GM23248 (cell line): Measurements from ENCODE around the gene RNF150. TPM values are rescaled to one million over a fixed set of nuclear protein-coding genes. Genes with fewer than 3 reads are reported as not detected.

ENCODE experiments used
- DNase-seq: peaks from one replicate; pipeline ENCODE4 v3.0.0-alpha.2; 2015
- H2AFZ ChIP-seq: fragments of 200-600 bp; sonication (generic); 2 replicates; pipeline ENCODE4 v1.6.1; 2016; ENCODE audit warnings: antibody characterized with exemption
- H3F3A ChIP-seq: fragments of 200-600 bp; sonication (generic); 2 replicates; pipeline ENCODE4 v1.6.1; 2016; ENCODE audit warnings: mild to moderate bottlenecking, antibody characterized with exemption, mixed run types; ENCODE audit not compliant: insufficient read depth
- H3K27ac ChIP-seq: fragments of 200-600 bp; sonication (generic); 2 replicates; pipeline ENCODE4 v1.5.1; 2016; ENCODE audit warnings: mild to moderate bottlenecking
- H3K27me3 ChIP-seq: fragments of 200-600 bp; sonication (generic); replicated peaks from 2 replicates; pipeline ENCODE4 v1.6.1; 2016; ENCODE audit warnings: mild to moderate bottlenecking; ENCODE audit not compliant: insufficient read depth
- H3K36me3 ChIP-seq: fragments of 200-600 bp; sonication (generic); 2 replicates; pipeline ENCODE4 v1.6.1; 2016; ENCODE audit warnings: low read depth, mild to moderate bottlenecking
- H3K4me1 ChIP-seq: fragments of 200-600 bp; sonication (generic); 2 replicates; pipeline ENCODE4 v1.6.1; 2016; ENCODE audit warnings: mild to moderate bottlenecking; ENCODE audit not compliant: insufficient read depth
- H3K4me2 ChIP-seq: fragments of 200-600 bp; sonication (generic); one replicate; pipeline ENCODE4 v1.6.1; 2016; ENCODE audit warnings: mild to moderate bottlenecking; ENCODE audit not compliant: unreplicated experiment
- H3K4me3 ChIP-seq: fragments of 200-600 bp; sonication (generic); 2 replicates; pipeline ENCODE4 v1.5.1; 2016; ENCODE audit warnings: mild to moderate bottlenecking
- H3K79me2 ChIP-seq: fragments of 200-600 bp; sonication (generic); 2 replicates; pipeline ENCODE4 v1.6.1; 2016; ENCODE audit warnings: mild to moderate bottlenecking; ENCODE audit not compliant: insufficient read depth
- H3K9ac ChIP-seq: fragments of 200-600 bp; sonication (generic); 2 replicates; pipeline ENCODE4 v1.6.1; 2016; ENCODE audit warnings: mild to moderate bottlenecking
- H3K9me2 ChIP-seq: fragments of 200-600 bp; sonication (generic); 2 replicates; pipeline ENCODE4 v1.6.1; 2016; ENCODE audit warnings: mixed run types, mild to moderate bottlenecking, moderate library complexity; ENCODE audit not compliant: insufficient read depth
- H3K9me3 ChIP-seq: fragments of 200-600 bp; sonication (generic); one replicate; pipeline ENCODE4 v1.6.1; 2017; ENCODE audit warnings: low read depth
- H4K20me1 ChIP-seq: fragments of 200-600 bp; sonication (generic); 2 replicates; pipeline ENCODE4 v1.6.0; 2016; ENCODE audit not compliant: insufficient read depth
- EZH2 ChIP-seq: fragments of 200-600 bp; sonication (generic); IDR thresholded peaks from 2 replicates; pipeline ENCODE4 v1.6.1; 2018; ENCODE audit warnings: antibody characterized with exemption, mild to moderate bottlenecking; ENCODE audit not compliant: insufficient read depth, poor library complexity, severe bottlenecking
- EZH2phosphoT487 ChIP-seq: fragments of 200-600 bp; sonication (generic); IDR thresholded peaks from 2 replicates; pipeline ENCODE4 v1.6.1; 2018; ENCODE audit warnings: antibody characterized with exemption, moderate library complexity, mild to moderate bottlenecking, low read depth; ENCODE audit not compliant: insufficient read depth
- WGBS, 2 experiments: methylation state at CpG; one replicate each; pipeline ENCODE4 v1.1.6; 2015 to 2017; ENCODE audit warnings: low lambda C conversion rate in 2 of 2, low coverage in 1 of 2; ENCODE audit errors: missing lambda C conversion rate in 2 of 2; 5-methylcytosine and 5-hydroxymethylcytosine counted together
- in situ Hi-C: fragments of 300-500 bp; cut with MboI; formaldehyde crosslinking; loops from 2 replicates; pipeline ENCODE4 v1.15.0; 2020
- polyA plus RNA-seq: library from polyadenylated mRNA; unstranded; fragments of >200 nt; fragmentation: Nextera tagmentation; extraction: Ambion mirVana; gene quantifications from 2 replicates; pipeline ENCODE4 v1.2.1, GENCODE V29; 2016
- total RNA-seq: library from RNA; depleted of rRNA; stranded (reverse); fragments of >200 nt; shearing (Covaris generic); gene quantifications from 2 replicates; pipeline ENCODE4 v1.2.3, GENCODE V29; 2014

The RNF150 gene
- total and polyA plus RNA-seq, 2 experiments from 2014 or later: 4.8 to 10.5 TPM

- Histone ChIP-seq H3K9me3 (no peaks in the 10 kb centered on the region), H4K20me1 (no peaks in the 10 kb centered on the region), H3K4me3 (no peak overlapping the region; the same call in 1 of the 2 replicates), H3K79me2 (peaks cover 32% of the 10 kb centered on the region), H3F3A (peaks cover 16% of the 10 kb centered on the region; the same call in 1 of the 2 replicates), H3K4me2 (peak overlapping the region; percentile 84), H3K9me2 (no peaks in the 10 kb centered on the region), H3K36me3 (no peaks in the 10 kb centered on the region), H3K27me3 (no peaks in the 10 kb centered on the region), H3K4me1 (peaks cover 21% of the 10 kb centered on the region), H3K9ac (peak overlapping the region; percentile 86), H3K27ac (no peak overlapping the region), H2AFZ (0 out of 2 replicates have a peak overlapping the region, but pooled peaks have one; percentile 92)
- TF ChIP-seq EZH2: no peak
- no peak for TF ChIP-seq EZH2phosphoT487
- in situ Hi-C loops: loop anchor here (5.0 to 25.0 kb wide), 2 partner anchors 272 to 772 kb away; partner anchors contain the start of gene SCOC
- DNase-seq: peak; percentile 63
- 12 to 13% methylated on average over 11 of the region's 11 CpGs for WGBS, 2 experiments
Observed at GRCh38 chr4:141133999-141134995, 1.0 kb upstream of the RNF150 start.

- Histone ChIP-seq H2AFZ (peak overlapping the region; percentile 92), H3K4me1 (peaks cover 23% of the 10 kb centered on the region), H3K9ac (peak overlapping the region; percentile 86), H4K20me1 (no peaks in the 10 kb centered on the region), H3K79me2 (peaks cover 38% of the 10 kb centered on the region), H3F3A (peaks cover 16% of the 10 kb centered on the region; the same call in 1 of the 2 replicates), H3K4me2 (peak overlapping the region; percentile 84), H3K36me3 (no peaks in the 10 kb centered on the region), H3K9me3 (no peaks in the 10 kb centered on the region), H3K27ac (peak overlapping the region; percentile 15; the same call in 1 of the 2 replicates), H3K4me3 (peak overlapping the region; percentile 96), H3K9me2 (no peaks in the 10 kb centered on the region), H3K27me3 (no peaks in the 10 kb centered on the region)
- TF ChIP-seq EZH2: no peak
- TF ChIP-seq EZH2phosphoT487: no peak
- WGBS, 2 experiments: 0 to 1% methylated on average over 20 to 39 of the region's 42 CpGs
- DNase-seq: peak; percentile 72
- in situ Hi-C loops: loop anchor here (5.0 to 25.0 kb wide), 2 partner anchors 270 to 770 kb away; partner anchors contain the start of gene SCOC
Observed at GRCh38 chr4:141132709-141133145, 542 bp downstream of the RNF150 start.

- DNase-seq: peak; percentile 61
- no peaks in the 10 kb centered on the region for H3K27me3 ChIP-seq
- no peaks in the 10 kb centered on the region for H3K9me3 ChIP-seq
- H2AFZ ChIP-seq: peak overlapping the region; percentile 92
- peak overlapping the region; percentile 96 for H3K4me3 ChIP-seq
- H4K20me1 ChIP-seq: 0 out of 2 replicates have a peak, but pooled peaks cover 1% of the 10 kb centered on the region
- H3K36me3 ChIP-seq: no peaks in the 10 kb centered on the region
- TF ChIP-seq EZH2 (no peak), EZH2phosphoT487 (no peak)
- H3K27ac ChIP-seq: no peak overlapping the region
- H3K4me2 ChIP-seq: peak overlapping the region; percentile 84
- peaks cover 24% of the 10 kb centered on the region for H3K4me1 ChIP-seq
- 5% methylated on average over 26 to 45 of the region's 64 CpGs for WGBS, 2 experiments
- H3K79me2 ChIP-seq: peaks cover 43% of the 10 kb centered on the region
- in situ Hi-C loops: loop anchor here (5.0 to 25.0 kb wide), 2 partner anchors 270 to 770 kb away; partner anchors contain the start of gene SCOC
- no peaks in the 10 kb centered on the region for H3K9me2 ChIP-seq
- peak overlapping the region; percentile 86 for H3K9ac ChIP-seq
- peaks cover 16% of the 10 kb centered on the region; the same call in 1 of the 2 replicates for H3F3A ChIP-seq
Observed at GRCh38 chr4:141132072-141132708, 1.1 kb downstream of the RNF150 start.

GRCh38 chr4:141131723-141132071, 1.6 kb downstream of the RNF150 start:
- DNase-seq: no peak
- Histone ChIP-seq H3K9ac (peak overlapping the region; percentile 86), H2AFZ (peak overlapping the region; percentile 92), H3F3A (peaks cover 16% of the 10 kb centered on the region; the same call in 1 of the 2 replicates), H3K27me3 (no peaks in the 10 kb centered on the region), H3K4me1 (peaks cover 24% of the 10 kb centered on the region), H3K79me2 (peaks cover 48% of the 10 kb centered on the region), H3K4me3 (peak overlapping the region; percentile 96), H4K20me1 (0 out of 2 replicates have a peak, but pooled peaks cover 4% of the 10 kb centered on the region), H3K36me3 (no peaks in the 10 kb centered on the region), H3K9me3 (no peaks in the 10 kb centered on the region), H3K9me2 (no peaks in the 10 kb centered on the region), H3K4me2 (peak overlapping the region; percentile 84), H3K27ac (no peak overlapping the region)
- 53 to 64% methylated on average over 8 of the region's 8 CpGs for WGBS, 2 experiments
- no peak for TF ChIP-seq EZH2phosphoT487
- in situ Hi-C loops: loop anchor here (5.0 to 25.0 kb wide), 2 partner anchors 269 to 769 kb away; partner anchors contain the start of gene SCOC
